ENCODE data around the gene BRD4. TPM values are rescaled to one million over a fixed set of nuclear protein-coding genes. Genes with fewer than 3 reads are reported as not detected.

The BRD4 gene
- total RNA-seq, 1 experiment from 2014 or later, result 144 TPM

DNA sequence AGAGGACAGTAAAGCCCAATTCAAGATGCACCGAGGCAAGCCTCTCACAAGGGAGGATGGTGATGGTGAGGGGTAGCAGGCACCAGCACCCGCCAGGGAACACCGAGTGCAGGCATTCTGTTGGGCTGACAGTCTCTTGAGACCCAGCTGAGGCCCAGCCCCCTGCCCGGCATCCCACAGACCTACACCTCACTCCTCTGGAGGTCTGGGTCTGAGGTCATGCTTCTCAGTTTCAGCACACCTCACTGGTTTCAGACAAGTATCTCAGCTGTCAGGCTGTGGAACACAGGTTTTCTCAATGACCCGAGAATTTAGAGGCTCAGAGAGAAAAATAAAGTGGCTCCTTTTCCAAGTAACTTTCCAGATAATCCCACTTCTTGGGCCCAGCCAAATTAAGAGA lies 72.4 kb downstream of the BRD4 start:
- Histone ChIP-seq H3K4me1 (ENCODE audit: insufficient read depth, low read length) (no peaks in the 10 kb centered on the region), H3K79me2 (ENCODE audit: insufficient read depth, low read length) (peaks cover 3% of the 10 kb centered on the region; the same call in 1 of the 2 replicates), H2BK120ac (ENCODE audit: low read depth, low read length, poor library complexity, severe bottlenecking) (no peak overlapping the region), H3T11ph (ENCODE audit: low read length) (no peak overlapping the region), H2BK12ac (ENCODE audit: insufficient read length, low read depth, low read length) (no peak overlapping the region), H3K23ac (ENCODE audit: insufficient read length, low read depth, low read length) (no peak overlapping the region), H2AK5ac (ENCODE audit: insufficient read length, low read length) (no peak overlapping the region), H3K14ac (ENCODE audit: insufficient read depth, low read length) (no peak overlapping the region), H4K20me1 (ENCODE audit: control insufficient read depth, insufficient read depth, insufficient read length) (no peaks in the 10 kb centered on the region), H3K4ac (ENCODE audit: low read depth, low read length) (no peak overlapping the region), H3K56ac (ENCODE audit: insufficient read length, low read depth, low read length) (no peak overlapping the region), H2BK15ac (ENCODE audit: low read depth, low read length) (no peak overlapping the region), H3K23me2 (ENCODE audit: insufficient read length, low read depth, low read length, poor library complexity, severe bottlenecking) (no peaks in the 10 kb centered on the region), H3K79me1 (ENCODE audit: insufficient read depth, low read depth, low read length, poor library complexity, severe bottlenecking) (no peaks in the 10 kb centered on the region), H4K91ac (ENCODE audit: insufficient read length, low read depth, low read length) (no peak overlapping the region), H3K18ac (ENCODE audit: insufficient read length, low read depth, low read length) (no peak overlapping the region), H3K4me2 (ENCODE audit: insufficient read depth, insufficient read length, low read length) (no peak overlapping the region), H3K9ac (ENCODE audit: extremely low read depth, insufficient read length, low read length) (no peak overlapping the region), H2AFZ (ENCODE audit: low read length) (no peak overlapping the region), H2BK5ac (ENCODE audit: insufficient read length, low read length) (no peak overlapping the region), H3K27ac (ENCODE audit: insufficient read length, low read depth, low read length) (no peak overlapping the region), H4K5ac (ENCODE audit: insufficient read length, low read depth, low read length) (no peak overlapping the region), H2BK20ac (ENCODE audit: low read depth, low read length, poor library complexity, severe bottlenecking) (no peak overlapping the region), H3K27me3 (ENCODE audit: insufficient read depth, low read length) (no peaks in the 10 kb centered on the region), H3K9me3 (ENCODE audit: control insufficient read depth, low read depth, low read length) (no peaks in the 10 kb centered on the region), H4K8ac (replicated peaks; ENCODE audit: insufficient read length, low read depth, low read length) (no peak overlapping the region)
- peaks cover 43 to 96% (median 94%) of the 10 kb centered on the region in 3 experiments; a peak in 6 of 7 replicates for H3K36me3 Mint-ChIP-seq (ENCODE audit: insufficient read depth in 1 of 3, low read depth in 3 of 3)
- TF ChIP-seq, protein P1, sequence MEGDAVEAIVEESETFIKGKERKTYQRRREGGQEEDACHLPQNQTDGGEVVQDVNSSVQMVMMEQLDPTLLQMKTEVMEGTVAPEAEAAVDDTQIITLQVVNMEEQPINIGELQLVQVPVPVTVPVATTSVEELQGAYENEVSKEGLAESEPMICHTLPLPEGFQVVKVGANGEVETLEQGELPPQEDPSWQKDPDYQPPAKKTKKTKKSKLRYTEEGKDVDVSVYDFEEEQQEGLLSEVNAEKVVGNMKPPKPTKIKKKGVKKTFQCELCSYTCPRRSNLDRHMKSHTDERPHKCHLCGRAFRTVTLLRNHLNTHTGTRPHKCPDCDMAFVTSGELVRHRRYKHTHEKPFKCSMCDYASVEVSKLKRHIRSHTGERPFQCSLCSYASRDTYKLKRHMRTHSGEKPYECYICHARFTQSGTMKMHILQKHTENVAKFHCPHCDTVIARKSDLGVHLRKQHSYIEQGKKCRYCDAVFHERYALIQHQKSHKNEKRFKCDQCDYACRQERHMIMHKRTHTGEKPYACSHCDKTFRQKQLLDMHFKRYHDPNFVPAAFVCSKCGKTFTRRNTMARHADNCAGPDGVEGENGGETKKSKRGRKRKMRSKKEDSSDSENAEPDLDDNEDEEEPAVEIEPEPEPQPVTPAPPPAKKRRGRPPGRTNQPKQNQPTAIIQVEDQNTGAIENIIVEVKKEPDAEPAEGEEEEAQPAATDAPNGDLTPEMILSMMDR (conservative IDR thresholded peaks at IDR 0.05), result no peak
- H3K27me3 Mint-ChIP-seq (ENCODE audit: low read depth), result no peaks in the 10 kb centered on the region
- no peak for DNase-seq
- no peaks in the 10 kb centered on the region for H3K9me3 Mint-ChIP-seq
- no CpG with 5 or more reads among the region's 5 CpGs for WGBS (ENCODE audit: extremely low coverage, insufficient read length, low lambda C conversion rate)
- no peak overlapping the region for H3K27ac Mint-ChIP-seq
- no peak overlapping the region for H3K4me3 Mint-ChIP-seq
- H3K4me1 Mint-ChIP-seq, result no peaks in the 10 kb centered on the region
